Hepatocyte (in vitro differentiated cells): ENCODE measurements around the gene ZBTB7B.

Experiments used
- EZH2phosphoT487 ChIP-seq: fragments of 200-600 bp; sonication (generic); IDR thresholded peaks from one replicate; pipeline ENCODE4 v1.6.1; 2018; ENCODE audit warnings: antibody characterized with exemption, mild to moderate bottlenecking, low read depth, moderate library complexity; ENCODE audit not compliant: unreplicated experiment, severe bottlenecking
- TF ChIP-seq, protein P1 (sequence below): fragments of 200-600 bp; sonication (generic); IDR thresholded peaks from 2 replicates; pipeline ENCODE4 v1.5.1; 2016; ENCODE audit warnings: antibody characterized with exemption, mild to moderate bottlenecking; ENCODE audit not compliant: poor library complexity

DNA sequence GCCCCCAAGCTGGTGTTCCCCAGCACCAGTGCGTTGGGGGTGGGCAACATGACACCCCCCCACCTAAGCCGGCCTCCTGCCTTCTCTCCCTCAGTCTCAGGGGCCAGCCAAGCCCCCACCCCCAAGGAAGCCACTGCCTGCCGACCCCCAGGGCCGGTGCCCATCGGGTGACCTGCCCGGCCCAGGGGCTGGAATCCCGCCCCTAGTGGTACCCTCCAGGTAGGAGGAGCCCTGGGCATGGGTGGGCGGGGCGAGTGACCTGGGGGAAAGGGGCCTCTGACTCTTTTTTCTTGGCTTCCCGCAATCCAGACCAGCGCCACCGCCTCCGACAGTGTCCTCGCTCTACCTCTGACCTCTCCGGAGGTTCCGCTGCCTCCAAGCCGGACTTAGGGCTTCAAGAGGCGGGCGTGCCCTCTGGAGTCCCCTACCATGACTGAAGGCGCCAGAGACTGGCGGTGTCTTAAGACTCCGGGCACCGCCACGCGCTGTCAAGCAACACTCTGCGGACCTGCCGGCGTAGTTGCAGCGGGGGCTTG, 59.6 kb downstream of the ZBTB7B start:
- TF ChIP-seq, protein P1, sequence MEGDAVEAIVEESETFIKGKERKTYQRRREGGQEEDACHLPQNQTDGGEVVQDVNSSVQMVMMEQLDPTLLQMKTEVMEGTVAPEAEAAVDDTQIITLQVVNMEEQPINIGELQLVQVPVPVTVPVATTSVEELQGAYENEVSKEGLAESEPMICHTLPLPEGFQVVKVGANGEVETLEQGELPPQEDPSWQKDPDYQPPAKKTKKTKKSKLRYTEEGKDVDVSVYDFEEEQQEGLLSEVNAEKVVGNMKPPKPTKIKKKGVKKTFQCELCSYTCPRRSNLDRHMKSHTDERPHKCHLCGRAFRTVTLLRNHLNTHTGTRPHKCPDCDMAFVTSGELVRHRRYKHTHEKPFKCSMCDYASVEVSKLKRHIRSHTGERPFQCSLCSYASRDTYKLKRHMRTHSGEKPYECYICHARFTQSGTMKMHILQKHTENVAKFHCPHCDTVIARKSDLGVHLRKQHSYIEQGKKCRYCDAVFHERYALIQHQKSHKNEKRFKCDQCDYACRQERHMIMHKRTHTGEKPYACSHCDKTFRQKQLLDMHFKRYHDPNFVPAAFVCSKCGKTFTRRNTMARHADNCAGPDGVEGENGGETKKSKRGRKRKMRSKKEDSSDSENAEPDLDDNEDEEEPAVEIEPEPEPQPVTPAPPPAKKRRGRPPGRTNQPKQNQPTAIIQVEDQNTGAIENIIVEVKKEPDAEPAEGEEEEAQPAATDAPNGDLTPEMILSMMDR, result no peak
- no peak for TF ChIP-seq EZH2phosphoT487
